Liver (tissue), 9 donors: ENCODE results near the gene LRRC74B. TPM values are rescaled to one million over a fixed set of nuclear protein-coding genes. Genes with fewer than 3 reads are reported as not detected.

Experiments used
- DNase-seq: peaks from one replicate; pipeline ENCODE4 v3.0.0-alpha.2; 2017; ENCODE audit warnings: low spot score
- H3K27ac ChIP-seq, 2 donors: one replicate each; pipeline ENCODE4 v1.7.0; 2013; ENCODE audit warnings: inconsistent platforms in 2 of 2, low read length in 2 of 2, control low read depth in 1 of 2, low read depth in 1 of 2, mild to moderate bottlenecking in 1 of 2
- H3K27me3 ChIP-seq, 4 donors: one replicate each; pipeline versions ENCODE4 v1.6.1 to v1.7.0; 2013; ENCODE audit warnings: low read length in 3 of 4, inconsistent platforms in 1 of 4, mild to moderate bottlenecking in 1 of 4, moderate library complexity in 1 of 4; ENCODE audit not compliant: control insufficient read depth in 4 of 4, insufficient read depth in 4 of 4
- H3K36me3 ChIP-seq, 4 donors: one replicate each; pipeline versions ENCODE4 v1.6.1 to v1.7.0; 2013; ENCODE audit warnings: low read length in 3 of 4, mild to moderate bottlenecking in 3 of 4, low read depth in 1 of 4, moderate library complexity in 1 of 4; ENCODE audit not compliant: control insufficient read depth in 4 of 4, insufficient read depth in 3 of 4
- H3K4me1 ChIP-seq, 4 donors: one replicate each; pipeline versions ENCODE4 v1.6.1 to v1.7.0; 2013; ENCODE audit warnings: low read length in 3 of 4, mild to moderate bottlenecking in 3 of 4, moderate library complexity in 1 of 4; ENCODE audit not compliant: control insufficient read depth in 4 of 4, insufficient read depth in 4 of 4
- H3K4me3 ChIP-seq, 3 donors: one replicate each; pipeline versions ENCODE4 v1.6.1 to v1.7.0; 2013; ENCODE audit warnings: low read length in 3 of 3, control low read depth in 1 of 3, low read depth in 1 of 3, mild to moderate bottlenecking in 1 of 3
- H3K9ac ChIP-seq, 2 donors: one replicate each; pipeline ENCODE4 v1.7.0; 2013; ENCODE audit warnings: low read length in 2 of 2, mild to moderate bottlenecking in 2 of 2, moderate library complexity in 2 of 2, control low read depth in 1 of 2, low read depth in 1 of 2
- H3K9me3 ChIP-seq, 4 donors: one replicate each; pipeline versions ENCODE4 v1.6.1 to v1.7.0; 2013; ENCODE audit warnings: low read length in 3 of 4; ENCODE audit not compliant: control insufficient read depth in 4 of 4
- EGR1 ChIP-seq, 2 donors: IDR thresholded peaks; 2 replicates each; pipeline ENCODE4 v1.6.1; 2016 to 2018; ENCODE audit warnings: antibody characterized with exemption in 2 of 2, low read depth in 2 of 2
- FOXA1 ChIP-seq: IDR thresholded peaks from 2 replicates; pipeline ENCODE4 v1.6.1; 2016; ENCODE audit warnings: antibody characterized with exemption
- FOXA2 ChIP-seq: IDR thresholded peaks from 2 replicates; pipeline ENCODE4 v1.6.1; 2016; ENCODE audit warnings: antibody characterized with exemption
- GABPA ChIP-seq, 2 donors: IDR thresholded peaks in 1 of 2; conservative IDR thresholded peaks in 1 of 2; 2 replicates each; pipeline ENCODE4 v1.6.1; 2016; ENCODE audit warnings: antibody characterized with exemption in 2 of 2, mild to moderate bottlenecking in 1 of 2, moderate library complexity in 1 of 2
- HNF4A ChIP-seq, 2 donors: conservative IDR thresholded peaks; 2 replicates each; pipeline ENCODE4 v1.6.1; 2016; ENCODE audit warnings: antibody characterized with exemption in 2 of 2, mild to moderate bottlenecking in 2 of 2
- HNF4G ChIP-seq: IDR thresholded peaks from 2 replicates; pipeline ENCODE4 v1.6.1; 2016; ENCODE audit warnings: antibody characterized with exemption
- JUND ChIP-seq, 2 donors: IDR thresholded peaks; 2 replicates each; pipeline ENCODE4 v1.6.1; 2016; ENCODE audit warnings: antibody characterized with exemption in 2 of 2
- RAD21 ChIP-seq, 2 donors: IDR thresholded peaks; 2 replicates each; pipeline ENCODE4 v1.6.1; 2016; ENCODE audit warnings: antibody characterized with exemption in 2 of 2, mild to moderate bottlenecking in 2 of 2
- SP1 ChIP-seq: IDR thresholded peaks from 2 replicates; pipeline ENCODE4 v1.6.1; 2018; ENCODE audit warnings: antibody characterized with exemption, mild to moderate bottlenecking
- TAF1 ChIP-seq: conservative IDR thresholded peaks from 2 replicates; pipeline ENCODE4 v1.6.1; 2016; ENCODE audit warnings: antibody characterized with exemption, mild to moderate bottlenecking
- YY1 ChIP-seq: IDR thresholded peaks from 2 replicates; pipeline ENCODE4 v1.6.1; 2016; ENCODE audit warnings: antibody characterized with exemption, mild to moderate bottlenecking
- WGBS: extraction: QIAGEN DNeasy Blood & Tissue Kit; methylation state at CpG from one replicate; pipeline ENCODE4 v1.1.7; 2013; 5-methylcytosine and 5-hydroxymethylcytosine counted together
- polyA plus RNA-seq, 2 donors: library from polyadenylated mRNA; stranded (reverse) in 1 of 2; unstranded in 1 of 2; fragments of 200-250 nt in 1 of 2; fragments of >200 nt in 1 of 2; fragmentation: Nextera tagmentation in 1 of 2; extraction: Ambion mirVana in 1 of 2; gene quantifications; one replicate each; pipeline versions ENCODE4 v1.2.1 to v1.2.3, GENCODE V29; 2013 to 2015
- total RNA-seq, 2 donors: library from RNA; depleted of rRNA; stranded (reverse); fragments of >200 nt; gene quantifications; one replicate each; pipeline ENCODE4 v1.2.3, GENCODE V29; 2014
- TF ChIP-seq, protein P1 (sequence below): IDR thresholded peaks from 2 replicates; pipeline ENCODE4 v1.6.1; 2016; ENCODE audit warnings: antibody characterized with exemption
- TF ChIP-seq, protein P2 (sequence below): IDR thresholded peaks from 2 replicates; pipeline ENCODE4 v1.6.1; 2016; ENCODE audit warnings: antibody characterized with exemption
- TF ChIP-seq, protein P3 (sequence below): IDR thresholded peaks from 2 replicates; pipeline ENCODE4 v1.6.1; 2016; ENCODE audit warnings: antibody characterized with exemption
- TF ChIP-seq, protein P4 (sequence below): fragments of 150-350 bp; IDR thresholded peaks from 2 replicates; pipeline ENCODE4 v1.5.1; 2017; ENCODE audit warnings: improper control_type of control experiment, low read depth, low read length; ENCODE audit not compliant: missing input control
- TF ChIP-seq, protein P5 (sequence below): IDR thresholded peaks from 2 replicates; pipeline ENCODE4 v1.6.1; 2016; ENCODE audit warnings: antibody characterized with exemption, mild to moderate bottlenecking
- donor health status: healthy.
- donor health status: healthy.
- donor health status: healthy.
- donor health status: healthy.
- donor health status: healthy.

The LRRC74B gene
- total and polyA plus RNA-seq, 4 donors: not detected

DNA sequence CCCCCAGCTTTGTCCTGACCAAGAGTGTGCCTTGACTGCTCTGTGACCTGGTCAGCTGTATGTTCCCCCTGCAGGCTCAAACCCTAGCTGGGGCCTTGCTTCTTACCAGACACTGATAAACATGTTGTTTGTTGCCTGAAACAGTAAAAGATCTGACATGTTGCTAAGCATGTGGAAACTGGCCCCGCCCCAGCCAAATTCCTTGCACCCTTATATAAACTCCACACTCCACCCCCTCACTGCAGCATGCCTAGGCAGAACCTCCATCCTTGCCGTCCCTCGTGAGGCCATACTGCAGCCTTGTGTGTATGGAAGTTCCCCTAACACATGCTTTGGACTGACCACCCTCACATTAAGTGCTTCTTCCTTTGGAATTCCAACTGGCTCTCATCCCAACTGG, 27.3 kb downstream of the LRRC74B start:
- Histone ChIP-seq H3K9ac (no peak overlapping the region), H3K27ac (no peak overlapping the region), H3K27me3 (no peaks in the 10 kb centered on the region), H3K4me1 (no peaks in the 10 kb centered on the region), H3K9me3 (no peaks in the 10 kb centered on the region), H3K4me3 (no peak overlapping the region), H3K36me3 (no peaks in the 10 kb centered on the region)
- WGBS: 93% methylated on average over 3 of the region's 3 CpGs
- TF ChIP-seq, protein P1, sequence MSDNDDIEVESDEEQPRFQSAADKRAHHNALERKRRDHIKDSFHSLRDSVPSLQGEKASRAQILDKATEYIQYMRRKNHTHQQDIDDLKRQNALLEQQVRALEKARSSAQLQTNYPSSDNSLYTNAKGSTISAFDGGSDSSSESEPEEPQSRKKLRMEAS: no peak
- no peak for TF ChIP-seq RAD21 (IDR thresholded peaks at IDR 0.05)
- TF ChIP-seq SP1: no peak
- TF ChIP-seq, protein P2, sequence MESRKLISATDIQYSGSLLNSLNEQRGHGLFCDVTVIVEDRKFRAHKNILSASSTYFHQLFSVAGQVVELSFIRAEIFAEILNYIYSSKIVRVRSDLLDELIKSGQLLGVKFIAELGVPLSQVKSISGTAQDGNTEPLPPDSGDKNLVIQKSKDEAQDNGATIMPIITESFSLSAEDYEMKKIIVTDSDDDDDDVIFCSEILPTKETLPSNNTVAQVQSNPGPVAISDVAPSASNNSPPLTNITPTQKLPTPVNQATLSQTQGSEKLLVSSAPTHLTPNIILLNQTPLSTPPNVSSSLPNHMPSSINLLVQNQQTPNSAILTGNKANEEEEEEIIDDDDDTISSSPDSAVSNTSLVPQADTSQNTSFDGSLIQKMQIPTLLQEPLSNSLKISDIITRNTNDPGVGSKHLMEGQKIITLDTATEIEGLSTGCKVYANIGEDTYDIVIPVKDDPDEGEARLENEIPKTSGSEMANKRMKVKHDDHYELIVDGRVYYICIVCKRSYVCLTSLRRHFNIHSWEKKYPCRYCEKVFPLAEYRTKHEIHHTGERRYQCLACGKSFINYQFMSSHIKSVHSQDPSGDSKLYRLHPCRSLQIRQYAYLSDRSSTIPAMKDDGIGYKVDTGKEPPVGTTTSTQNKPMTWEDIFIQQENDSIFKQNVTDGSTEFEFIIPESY: no peak
- TF ChIP-seq, protein P3, sequence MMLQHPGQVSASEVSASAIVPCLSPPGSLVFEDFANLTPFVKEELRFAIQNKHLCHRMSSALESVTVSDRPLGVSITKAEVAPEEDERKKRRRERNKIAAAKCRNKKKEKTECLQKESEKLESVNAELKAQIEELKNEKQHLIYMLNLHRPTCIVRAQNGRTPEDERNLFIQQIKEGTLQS: no peak
- TF ChIP-seq GABPA (IDR thresholded peaks at IDR 0.05 in 1 of 2, conservative IDR thresholded peaks at IDR 0.05 in 1 of 2): no peak
- TF ChIP-seq HNF4G: no peak
- no peak for TF ChIP-seq YY1
- no peak for TF ChIP-seq FOXA1
- TF ChIP-seq EGR1 (IDR thresholded peaks at IDR 0.05; ENCODE audit: low read depth in 2 of 2): no peak
- TF ChIP-seq, protein P4, sequence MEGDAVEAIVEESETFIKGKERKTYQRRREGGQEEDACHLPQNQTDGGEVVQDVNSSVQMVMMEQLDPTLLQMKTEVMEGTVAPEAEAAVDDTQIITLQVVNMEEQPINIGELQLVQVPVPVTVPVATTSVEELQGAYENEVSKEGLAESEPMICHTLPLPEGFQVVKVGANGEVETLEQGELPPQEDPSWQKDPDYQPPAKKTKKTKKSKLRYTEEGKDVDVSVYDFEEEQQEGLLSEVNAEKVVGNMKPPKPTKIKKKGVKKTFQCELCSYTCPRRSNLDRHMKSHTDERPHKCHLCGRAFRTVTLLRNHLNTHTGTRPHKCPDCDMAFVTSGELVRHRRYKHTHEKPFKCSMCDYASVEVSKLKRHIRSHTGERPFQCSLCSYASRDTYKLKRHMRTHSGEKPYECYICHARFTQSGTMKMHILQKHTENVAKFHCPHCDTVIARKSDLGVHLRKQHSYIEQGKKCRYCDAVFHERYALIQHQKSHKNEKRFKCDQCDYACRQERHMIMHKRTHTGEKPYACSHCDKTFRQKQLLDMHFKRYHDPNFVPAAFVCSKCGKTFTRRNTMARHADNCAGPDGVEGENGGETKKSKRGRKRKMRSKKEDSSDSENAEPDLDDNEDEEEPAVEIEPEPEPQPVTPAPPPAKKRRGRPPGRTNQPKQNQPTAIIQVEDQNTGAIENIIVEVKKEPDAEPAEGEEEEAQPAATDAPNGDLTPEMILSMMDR: no peak
- no peak for TF ChIP-seq HNF4A (conservative IDR thresholded peaks at IDR 0.05)
- TF ChIP-seq, protein P5, sequence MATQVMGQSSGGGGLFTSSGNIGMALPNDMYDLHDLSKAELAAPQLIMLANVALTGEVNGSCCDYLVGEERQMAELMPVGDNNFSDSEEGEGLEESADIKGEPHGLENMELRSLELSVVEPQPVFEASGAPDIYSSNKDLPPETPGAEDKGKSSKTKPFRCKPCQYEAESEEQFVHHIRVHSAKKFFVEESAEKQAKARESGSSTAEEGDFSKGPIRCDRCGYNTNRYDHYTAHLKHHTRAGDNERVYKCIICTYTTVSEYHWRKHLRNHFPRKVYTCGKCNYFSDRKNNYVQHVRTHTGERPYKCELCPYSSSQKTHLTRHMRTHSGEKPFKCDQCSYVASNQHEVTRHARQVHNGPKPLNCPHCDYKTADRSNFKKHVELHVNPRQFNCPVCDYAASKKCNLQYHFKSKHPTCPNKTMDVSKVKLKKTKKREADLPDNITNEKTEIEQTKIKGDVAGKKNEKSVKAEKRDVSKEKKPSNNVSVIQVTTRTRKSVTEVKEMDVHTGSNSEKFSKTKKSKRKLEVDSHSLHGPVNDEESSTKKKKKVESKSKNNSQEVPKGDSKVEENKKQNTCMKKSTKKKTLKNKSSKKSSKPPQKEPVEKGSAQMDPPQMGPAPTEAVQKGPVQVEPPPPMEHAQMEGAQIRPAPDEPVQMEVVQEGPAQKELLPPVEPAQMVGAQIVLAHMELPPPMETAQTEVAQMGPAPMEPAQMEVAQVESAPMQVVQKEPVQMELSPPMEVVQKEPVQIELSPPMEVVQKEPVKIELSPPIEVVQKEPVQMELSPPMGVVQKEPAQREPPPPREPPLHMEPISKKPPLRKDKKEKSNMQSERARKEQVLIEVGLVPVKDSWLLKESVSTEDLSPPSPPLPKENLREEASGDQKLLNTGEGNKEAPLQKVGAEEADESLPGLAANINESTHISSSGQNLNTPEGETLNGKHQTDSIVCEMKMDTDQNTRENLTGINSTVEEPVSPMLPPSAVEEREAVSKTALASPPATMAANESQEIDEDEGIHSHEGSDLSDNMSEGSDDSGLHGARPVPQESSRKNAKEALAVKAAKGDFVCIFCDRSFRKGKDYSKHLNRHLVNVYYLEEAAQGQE: no peak
- TF ChIP-seq JUND (IDR thresholded peaks at IDR 0.05): no peak
- no peak for TF ChIP-seq TAF1
- no peak for TF ChIP-seq FOXA2
- DNase-seq: no peak

DNA sequence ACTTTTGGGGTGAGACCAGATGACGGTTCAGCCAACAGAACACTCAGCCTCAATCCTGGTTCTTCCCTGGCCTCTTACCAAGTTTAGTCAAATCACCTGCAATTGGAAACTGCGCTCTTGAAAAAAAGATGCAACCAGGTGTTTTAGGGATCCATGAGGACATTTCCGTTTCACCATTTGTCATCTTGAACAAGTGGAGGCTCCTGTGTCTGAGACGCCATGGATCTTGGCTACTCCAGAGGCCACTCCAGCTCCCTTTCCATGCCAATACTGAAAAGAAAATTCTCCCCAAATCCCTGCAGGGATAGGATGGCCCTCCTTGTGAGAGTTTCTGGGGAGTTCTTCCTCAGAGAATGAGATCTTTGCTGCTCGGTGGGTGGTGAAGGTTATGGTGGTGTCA, 27.7 kb downstream of the LRRC74B start:
- H3K4me3 ChIP-seq: no peak overlapping the region
- H3K27me3 ChIP-seq: no peaks in the 10 kb centered on the region
- no peaks in the 10 kb centered on the region for H3K36me3 ChIP-seq
- H3K27ac ChIP-seq: no peak overlapping the region
- no peak for TF ChIP-seq FOXA2
- 95% methylated on average over 5 of the region's 5 CpGs for WGBS
- H3K9ac ChIP-seq: no peak overlapping the region
- H3K9me3 ChIP-seq: no peaks in the 10 kb centered on the region
- H3K4me1 ChIP-seq: no peaks in the 10 kb centered on the region
- DNase-seq: no peak
